ENCODE results near the gene BHLHE41.

The BHLHE41 gene

GRCh38 chr12:26100666-26101349 is 24.0 kb downstream of the BHLHE41 start:
- no peak overlapping the region for H3K27ac Mint-ChIP-seq

GRCh38 chr12:26097046-26097878 is 27.6 kb downstream of the BHLHE41 start:
- no peaks in the 10 kb centered on the region for H3K9me3 Mint-ChIP-seq
- peaks cover 5% of the 10 kb centered on the region for H3K27me3 Mint-ChIP-seq (ENCODE audit: low read depth)
- TF ChIP-seq CTCF (IDR thresholded peaks at IDR 0.05; ENCODE audit: unreplicated experiment in 3 of 3): peak; percentile 94 to 97 (median 96)
- no peaks in the 10 kb centered on the region for H3K4me1 Mint-ChIP-seq
- no peak overlapping the region for H3K4me3 Mint-ChIP-seq
- H3K36me3 Mint-ChIP-seq (ENCODE audit: low read depth): no peaks in the 10 kb centered on the region
- no peak overlapping the region for H3K27ac Mint-ChIP-seq

More at GRCh38 chr12:26100666-26101349, 24.0 kb downstream of the BHLHE41 start:
- Mint-ChIP-seq H3K9me3 (no peaks in the 10 kb centered on the region), H3K27me3 (ENCODE audit: low read depth) (peaks cover 5% of the 10 kb centered on the region), H3K36me3 (ENCODE audit: low read depth) (no peaks in the 10 kb centered on the region), H3K4me1 (no peaks in the 10 kb centered on the region), H3K4me3 (no peak overlapping the region)
- TF ChIP-seq CTCF (IDR thresholded peaks at IDR 0.05; ENCODE audit: unreplicated experiment in 3 of 3): no peak

- no peaks in the 10 kb centered on the region for H3K36me3 Mint-ChIP-seq (ENCODE audit: low read depth)
- no peaks in the 10 kb centered on the region for H3K4me1 Mint-ChIP-seq
- TF ChIP-seq CTCF (IDR thresholded peaks at IDR 0.05; ENCODE audit: unreplicated experiment in 3 of 3): no peak
- peaks cover 1% of the 10 kb centered on the region for H3K27me3 Mint-ChIP-seq (ENCODE audit: low read depth)
- H3K4me3 Mint-ChIP-seq: no peak overlapping the region
- no peak overlapping the region for H3K27ac Mint-ChIP-seq
- no peaks in the 10 kb centered on the region for H3K9me3 Mint-ChIP-seq
Observed at GRCh38 chr12:26096036-26096435, 28.8 kb downstream of the BHLHE41 start.

- no peak for TF ChIP-seq CTCF (IDR thresholded peaks at IDR 0.05; ENCODE audit: unreplicated experiment in 3 of 3)
- Mint-ChIP-seq H3K4me3 (no peak overlapping the region), H3K36me3 (ENCODE audit: low read depth) (no peaks in the 10 kb centered on the region), H3K27ac (no peak overlapping the region), H3K9me3 (no peaks in the 10 kb centered on the region), H3K27me3 (ENCODE audit: low read depth) (no peaks in the 10 kb centered on the region), H3K4me1 (no peaks in the 10 kb centered on the region)
Observed at GRCh38 chr12:26095186-26095585, 29.7 kb downstream of the BHLHE41 start.

- TF ChIP-seq CTCF (IDR thresholded peaks at IDR 0.05; ENCODE audit: unreplicated experiment in 3 of 3): no peak
- Mint-ChIP-seq H3K27ac (no peak overlapping the region), H3K4me3 (no peak overlapping the region), H3K4me1 (no peaks in the 10 kb centered on the region), H3K36me3 (ENCODE audit: low read depth) (no peaks in the 10 kb centered on the region), H3K9me3 (no peaks in the 10 kb centered on the region), H3K27me3 (ENCODE audit: low read depth) (no peaks in the 10 kb centered on the region)
Observed at GRCh38 chr12:26092346-26093105, 32.3 kb downstream of the BHLHE41 start.

Data from nephron (organoid).